HL-60 (cell line): ENCODE measurements around the gene AMFR.

Experiments used
- DNase-seq, 2 experiments: peaks; one replicate each; pipeline ENCODE4 v3.0.0-alpha.2; 2010 to 2020; ENCODE audit warnings: low read depth in 1 of 2, low spot score in 1 of 2
- H3K27ac ChIP-seq: fragments of 250-450 bp; sonication (Bioruptor Pico); replicated peaks from 2 replicates; pipeline ENCODE4 v1.5.1; 2020; ENCODE audit warnings: mild to moderate bottlenecking, moderate library complexity
- H3K27me3 ChIP-seq: fragments of 250-450 bp; sonication (Bioruptor Pico); 2 replicates; pipeline ENCODE4 v1.5.1; 2021; ENCODE audit warnings: mild to moderate bottlenecking, moderate library complexity; ENCODE audit not compliant: insufficient read depth, poor library complexity, severe bottlenecking
- H3K4me3 ChIP-seq: replicated peaks from 2 replicates; pipeline ENCODE4 v1.5.1; 2011; ENCODE audit warnings: mild to moderate bottlenecking, control low read depth, low read length; ENCODE audit not compliant: insufficient read depth
- CTCF ChIP-seq: IDR thresholded peaks from one replicate; pipeline ENCODE4 v1.5.1; 2011; ENCODE audit warnings: low read length, control low read depth, inconsistent platforms; ENCODE audit not compliant: insufficient read depth
- GABPA ChIP-seq: IDR thresholded peaks from 2 replicates; pipeline ENCODE4 v1.6.1; 2012; ENCODE audit warnings: low read depth
- POLR2AphosphoS5 ChIP-seq: IDR thresholded peaks from 2 replicates; pipeline ENCODE4 v1.6.1; 2012; ENCODE audit warnings: low read depth
- REST ChIP-seq: IDR thresholded peaks from 2 replicates; pipeline ENCODE4 v1.6.1; 2012; ENCODE audit warnings: low read depth; ENCODE audit not compliant: insufficient replicate concordance
- SPI1 ChIP-seq: IDR thresholded peaks from 2 replicates; pipeline ENCODE4 v1.6.1; 2012; ENCODE audit warnings: low read depth, mild to moderate bottlenecking, borderline replicate concordance

The AMFR gene

GRCh38 chr16:56457927-56458470, 32.7 kb upstream of the AMFR start:
- H3K27me3 ChIP-seq = no peaks in the 10 kb centered on the region
- H3K4me3 ChIP-seq = no peak overlapping the region
- no peak for DNase-seq
- TF ChIP-seq SPI1 = no peak
- no peak for TF ChIP-seq POLR2AphosphoS5
- no peak for TF ChIP-seq REST
- no peak overlapping the region for H3K27ac ChIP-seq

- no peaks in the 10 kb centered on the region for H3K27me3 ChIP-seq
- peak overlapping the region; percentile 90 for H3K27ac ChIP-seq
- H3K4me3 ChIP-seq = peak overlapping the region; percentile 94
- no peak for TF ChIP-seq SPI1
- no peak for TF ChIP-seq GABPA
- no peak for TF ChIP-seq POLR2AphosphoS5
- TF ChIP-seq CTCF = no peak
- no peak for TF ChIP-seq REST
- DNase-seq = peak; percentile 31 to 42
Observed at GRCh38 chr16:56451753-56452689, 26.7 kb upstream of the AMFR start.

GRCh38 chr16:56450986-56451752, 25.8 kb upstream of the AMFR start, which contains the start of the genes NUDT21 and OGFOD1:
TSS of gene NUDT21 (minus strand) at chr16:56451332. CDS start at chr16:56451202, 130 bp downstream.
TSS of gene OGFOD1 (plus strand) at chr16:56451554. CDS start at chr16:56451613, 59 bp downstream.
- Histone ChIP-seq H3K27me3 (no peaks in the 10 kb centered on the region), H3K4me3 (peak within 1 kb of the TSS; percentile 94), H3K27ac (peak within 1 kb of the TSS; percentile 90)
- TF ChIP-seq CTCF = no peak
- peak; percentile 95 for TF ChIP-seq GABPA
- TF ChIP-seq REST = peak; percentile 21
- TF ChIP-seq SPI1 = no peak
- TF ChIP-seq POLR2AphosphoS5 = peak; percentile 62; the same call in 1 of the 2 replicates
- DNase-seq = peak; percentile 98
